ENCODE data around the gene EYS. TPM values are rescaled to one million over a fixed set of nuclear protein-coding genes. Genes with fewer than 3 reads are reported as not detected.

The EYS gene
- total and polyA plus RNA-seq, 4 donors, result 0.08 to 0.63 (median 0.36) TPM

GRCh38 chr6:63887002-63887751 is 1819.8 kb downstream of the EYS start:
- Histone ChIP-seq H3K4me3 (ENCODE audit: low read depth in 1 of 3, low read length in 3 of 3) (no peak overlapping the region), H3K36me3 (ENCODE audit: control insufficient read depth in 4 of 4, insufficient read depth in 3 of 4, low read depth in 1 of 4, low read length in 3 of 4) (no peaks in the 10 kb centered on the region), H3K9me3 (ENCODE audit: control insufficient read depth in 4 of 4, low read length in 3 of 4) (no peaks in the 10 kb centered on the region), H3K9ac (ENCODE audit: low read depth in 1 of 2, low read length in 2 of 2) (no peak overlapping the region), H3K27me3 (ENCODE audit: control insufficient read depth in 4 of 4, insufficient read depth in 4 of 4, low read length in 3 of 4) (peaks cover 0 to 2% (median 0%) of the 10 kb centered on the region in 4 donors), H3K4me1 (ENCODE audit: control insufficient read depth in 4 of 4, insufficient read depth in 4 of 4, low read length in 3 of 4) (no peaks in the 10 kb centered on the region), H3K27ac (ENCODE audit: low read depth in 1 of 2, low read length in 2 of 2) (no peak overlapping the region)
- TF ChIP-seq RAD21 (IDR thresholded peaks at IDR 0.05), result no peak
- TF ChIP-seq GABPA (IDR thresholded peaks at IDR 0.05 in 1 of 2, conservative IDR thresholded peaks at IDR 0.05 in 1 of 2), result no peak
- TF ChIP-seq SP1 (IDR thresholded peaks at IDR 0.05), result no peak
- TF ChIP-seq REST (IDR thresholded peaks at IDR 0.05), result no peak
- no peak for TF ChIP-seq JUND (IDR thresholded peaks at IDR 0.05)
- TF ChIP-seq RXRA (IDR thresholded peaks at IDR 0.05), result no peak
- TF ChIP-seq FOXA2 (IDR thresholded peaks at IDR 0.05), result no peak
- TF ChIP-seq EGR1 (IDR thresholded peaks at IDR 0.05; ENCODE audit: low read depth in 2 of 2), result no peak
- no peak for TF ChIP-seq HNF4A (conservative IDR thresholded peaks at IDR 0.05)
- TF ChIP-seq ZBTB33 (IDR thresholded peaks at IDR 0.05), result no peak
- WGBS, result 77% methylated on average over 5 of the region's 5 CpGs
- no peak for DNase-seq (ENCODE audit: low spot score)

- no peaks in the 10 kb centered on the region for H3K36me3 ChIP-seq (ENCODE audit: control insufficient read depth in 4 of 4, insufficient read depth in 3 of 4, low read depth in 1 of 4, low read length in 3 of 4)
- H3K9me3 ChIP-seq (ENCODE audit: control insufficient read depth in 4 of 4, low read length in 3 of 4), result no peaks in the 10 kb centered on the region
- peaks cover 0 to 2% (median 0%) of the 10 kb centered on the region in 4 donors for H3K27me3 ChIP-seq (ENCODE audit: control insufficient read depth in 4 of 4, insufficient read depth in 4 of 4, low read length in 3 of 4)
- no peaks in the 10 kb centered on the region for H3K4me1 ChIP-seq (ENCODE audit: control insufficient read depth in 4 of 4, insufficient read depth in 4 of 4, low read length in 3 of 4)
- no peak overlapping the region for H3K9ac ChIP-seq (ENCODE audit: low read depth in 1 of 2, low read length in 2 of 2)
- no peak overlapping the region for H3K4me3 ChIP-seq (ENCODE audit: low read depth in 1 of 3, low read length in 3 of 3)
- WGBS, result 78% methylated on average over 3 of the region's 3 CpGs
- no peak for DNase-seq (ENCODE audit: low spot score)
- no peak overlapping the region for H3K27ac ChIP-seq (ENCODE audit: low read depth in 1 of 2, low read length in 2 of 2)
- TF ChIP-seq RXRA (IDR thresholded peaks at IDR 0.05) (no peak), REST (IDR thresholded peaks at IDR 0.05) (no peak), JUND (IDR thresholded peaks at IDR 0.05) (no peak), CTCF (IDR thresholded peaks at IDR 0.05; ENCODE audit: low read depth, low read length, missing input control) (no peak), HNF4A (conservative IDR thresholded peaks at IDR 0.05) (no peak), GABPA (IDR thresholded peaks at IDR 0.05 in 1 of 2, conservative IDR thresholded peaks at IDR 0.05 in 1 of 2) (no peak), ZBTB33 (IDR thresholded peaks at IDR 0.05) (no peak), EGR1 (IDR thresholded peaks at IDR 0.05; ENCODE audit: low read depth in 2 of 2) (no peak), NR2F2 (IDR thresholded peaks at IDR 0.05) (no peak), MAX (IDR thresholded peaks at IDR 0.05) (no peak), HNF4G (IDR thresholded peaks at IDR 0.05) (no peak), TAF1 (conservative IDR thresholded peaks at IDR 0.05) (no peak), ATF3 (IDR thresholded peaks at IDR 0.05) (no peak), FOXA1 (IDR thresholded peaks at IDR 0.05) (no peak), FOXA2 (IDR thresholded peaks at IDR 0.05) (no peak)
Measured at GRCh38 chr6:63886341-63886740, 1820.7 kb downstream of the EYS start.
